ENCODE data around the gene SLC25A21.
"Not testable (repeated sequence)": the region's sequence is repeated elsewhere in the genome, so short reads cannot be mapped to it uniquely, and the experiment has no call there.

SLC25A21 gene

GRCh38 chr14:37186865-37187264, 14.5 kb upstream of the SLC25A21 start:
- DNase-seq (ENCODE audit: low read depth) = no peak

GRCh38 chr14:37185670-37186069, 13.3 kb upstream of the SLC25A21 start:
- DNase-seq (ENCODE audit: low read depth) = no peak

- not testable (repeated sequence) for DNase-seq (ENCODE audit: low read depth)
Observed at GRCh38 chr14:37184520-37184919, 12.1 kb upstream of the SLC25A21 start.

GRCh38 chr14:37181441-37181840, 9.0 kb upstream of the SLC25A21 start:
- no peak for DNase-seq (ENCODE audit: low read depth)

GRCh38 chr14:37180886-37181285, 8.5 kb upstream of the SLC25A21 start:
- not testable (repeated sequence) for DNase-seq (ENCODE audit: low read depth)

- DNase-seq (ENCODE audit: low read depth) = no peak
Observed at GRCh38 chr14:37179896-37180502, 7.6 kb upstream of the SLC25A21 start.

GRCh38 chr14:37172936-37173614, 669 bp upstream of the SLC25A21 start:
- no peak for DNase-seq (ENCODE audit: low read depth)

GRCh38 chr14:37171678-37172023, 755 bp downstream of the SLC25A21 start:
- DNase-seq (ENCODE audit: low read depth) = no peak

GRCh38 chr14:37170993-37171392, 1.4 kb downstream of the SLC25A21 start:
- no peak for DNase-seq (ENCODE audit: low read depth)

GRCh38 chr14:37170237-37170636, 2.2 kb downstream of the SLC25A21 start:
- DNase-seq (ENCODE audit: low read depth) = no peak

- DNase-seq (ENCODE audit: low read depth) = no peak
Observed at GRCh38 chr14:37168721-37169120, 3.7 kb downstream of the SLC25A21 start.

- no peak for DNase-seq (ENCODE audit: low read depth)
Observed at GRCh38 chr14:37167151-37168047, 5.0 kb downstream of the SLC25A21 start.

GRCh38 chr14:37165794-37166193, 6.6 kb downstream of the SLC25A21 start:
- no peak for DNase-seq (ENCODE audit: low read depth)

GRCh38 chr14:37162307-37162706, 10.1 kb downstream of the SLC25A21 start:
- DNase-seq (ENCODE audit: low read depth) = not testable (repeated sequence)

GRCh38 chr14:37157987-37158386, 14.4 kb downstream of the SLC25A21 start:
- no peak for DNase-seq (ENCODE audit: low read depth)

GRCh38 chr14:37153483-37153882, 18.9 kb downstream of the SLC25A21 start:
- DNase-seq (ENCODE audit: low read depth) = no peak

GRCh38 chr14:37153005-37153404, 19.4 kb downstream of the SLC25A21 start:
- DNase-seq (ENCODE audit: low read depth) = no peak

GRCh38 chr14:37150414-37150813, 22.0 kb downstream of the SLC25A21 start:
- no peak for DNase-seq (ENCODE audit: low read depth)

GRCh38 chr14:37147310-37147880, 25.0 kb downstream of the SLC25A21 start:
- no peak for DNase-seq (ENCODE audit: low read depth)

- DNase-seq (ENCODE audit: low read depth) = not testable (repeated sequence)
Observed at GRCh38 chr14:37146438-37146837, 26.0 kb downstream of the SLC25A21 start.

GRCh38 chr14:37145395-37145794, 27.0 kb downstream of the SLC25A21 start:
- no peak for DNase-seq (ENCODE audit: low read depth)

GRCh38 chr14:37144729-37145363, 27.6 kb downstream of the SLC25A21 start:
- no peak for DNase-seq (ENCODE audit: low read depth)

All from stimulated activated CD8-positive, alpha-beta memory T cell treated with anti-CD3 and anti-CD28 coated beads, Interleukin-12 subunit alpha, Interleukin-12 subunit beta, amount 100 ng/mL, for 1 hour (primary cell).